A549 (cell line): ENCODE data around the gene PCSK6. TPM values are rescaled to one million over a fixed set of nuclear protein-coding genes. Genes with fewer than 3 reads are reported as not detected.

Source experiments
- ATAC-seq, 2 experiments: fragments of 200-7000 bp in 1 of 2; fragments of >200 bp in 1 of 2; cut with Nextera tagmentation in 1 of 2; cut with Tn5 transposase in 1 of 2; 3 replicates each; pipeline versions ENCODE4 v1.8.0 to v1.9.1; 2018 to 2020; ENCODE audit warnings: mild to moderate bottlenecking in 1 of 2, moderate library complexity in 1 of 2
- CTCF ChIA-PET: fragments of 300-600 bp; sonication (Branson Sonifier 250); formaldehyde crosslinking; extraction: SDS; loops from one replicate; lab custom pipeline; 2021; ENCODE audit warnings: antibody characterized with exemption, inconsistent platforms; lab: Yijun Ruan, JAX
- POLR2A ChIA-PET: fragments of 350-600 bp; formaldehyde crosslinking; extraction: SDS; loops from one replicate; lab custom pipeline; 2021; ENCODE audit warnings: antibody characterized with exemption, inconsistent platforms; lab: Yijun Ruan, JAX
- DNase-seq, 2 experiments: peaks; one replicate each; pipeline versions ENCODE4 v3.0.0 to v3.0.0-alpha.2; 2011 to 2016; ENCODE audit warnings: low read depth in 1 of 2, low spot score in 1 of 2
- FAIRE-seq: peaks from 2 replicates; lab custom pipeline; 2011; peaks lifted over from hg19 to GRCh38; lab: Jason Lieb, UNC
- H3K27ac ChIP-seq, 2 experiments: fragments of >200 bp; sonication (Bioruptor Twin); formaldehyde crosslinking; 3 replicates each; pipeline ENCODE4 v1.5.1; 2016 to 2017
- H3K4me1 ChIP-seq: fragments of >200 bp; sonication (Bioruptor Twin); formaldehyde crosslinking; 3 replicates; pipeline ENCODE4 v1.6.1; 2016
- H3K4me2 ChIP-seq: fragments of >200 bp; sonication (Bioruptor Twin); formaldehyde crosslinking; 3 replicates; pipeline ENCODE4 v1.6.1; 2016
- H3K4me3 ChIP-seq: fragments of >200 bp; sonication (Bioruptor Twin); formaldehyde crosslinking; 3 replicates; pipeline ENCODE4 v1.5.1; 2016
- H3K9me3 ChIP-seq: fragments of >200 bp; sonication (Bioruptor Twin); formaldehyde crosslinking; 3 replicates; pipeline ENCODE4 v1.6.1; 2016
- ATOH8 ChIP-seq: fragments of 250-450 bp; sonication (Bioruptor Pico); IDR thresholded peaks from 2 replicates; pipeline ENCODE4 v1.5.0; 2020; ENCODE audit warnings: low read depth, mild to moderate bottlenecking, moderate library complexity
- BCL3 ChIP-seq: fragments of >200 bp; sonication (Bioruptor Twin); formaldehyde crosslinking; IDR thresholded peaks from 3 replicates; pipeline ENCODE4 v1.6.1; 2016
- BHLHE40 ChIP-seq: IDR thresholded peaks from 2 replicates; pipeline ENCODE4 v1.6.1; 2012; ENCODE audit warnings: low read depth, low read length, inconsistent platforms
- E2F6 ChIP-seq: IDR thresholded peaks from 2 replicates; pipeline ENCODE4 v1.6.1; 2012; ENCODE audit warnings: low read depth, borderline replicate concordance
- EHF ChIP-seq: fragments of 250-450 bp; sonication (Bioruptor Pico); IDR thresholded peaks from 2 replicates; pipeline ENCODE4 v1.5.0; 2020; ENCODE audit warnings: mild to moderate bottlenecking
- ELK1 ChIP-seq: fragments of 150-350 bp; IDR thresholded peaks from 2 replicates; pipeline ENCODE4 v1.6.1; 2014; ENCODE audit warnings: low read depth, mild to moderate bottlenecking, low read length
- ESRRA ChIP-seq: fragments of 150-350 bp; IDR thresholded peaks from 2 replicates; pipeline ENCODE4 v1.6.1; 2014; ENCODE audit warnings: mild to moderate bottlenecking, low read length, borderline replicate concordance
- FOSB ChIP-seq: fragments of 250-450 bp; sonication (Bioruptor Pico); IDR thresholded peaks from 2 replicates; pipeline ENCODE4 v1.5.0; 2020; ENCODE audit warnings: mild to moderate bottlenecking, moderate library complexity
- FOSL2 ChIP-seq, 2 experiments: fragments of 450-650 bp in 1 of 2; fragments of >200 bp in 1 of 2; sonication (Bioruptor Twin) in 1 of 2; formaldehyde crosslinking; IDR thresholded peaks; 2 replicates each; pipeline versions ENCODE4 v1.5.0 to v1.6.1; 2016 to 2020; ENCODE audit warnings: mild to moderate bottlenecking in 1 of 2, moderate library complexity in 1 of 2
- FOXS1 ChIP-seq: fragments of 250-450 bp; sonication (Bioruptor Pico); IDR thresholded peaks from 2 replicates; pipeline ENCODE4 v1.5.0; 2020; ENCODE audit warnings: mild to moderate bottlenecking, moderate library complexity
- HES2 ChIP-seq: fragments of >200 bp; sonication (Bioruptor Twin); formaldehyde crosslinking; IDR thresholded peaks from 2 replicates; pipeline ENCODE4 v1.6.1; 2016
- HEYL ChIP-seq: fragments of 250-450 bp; sonication (Bioruptor Pico); IDR thresholded peaks from 2 replicates; pipeline ENCODE4 v1.8.0; 2021; ENCODE audit warnings: mild to moderate bottlenecking, moderate library complexity
- HOXB5 ChIP-seq: fragments of 250-450 bp; sonication (Bioruptor Pico); IDR thresholded peaks from 2 replicates; pipeline ENCODE4 v1.5.0; 2020; ENCODE audit warnings: mild to moderate bottlenecking, moderate library complexity
- JUNB ChIP-seq: fragments of >200 bp; sonication (Bioruptor Twin); formaldehyde crosslinking; IDR thresholded peaks from 2 replicates; pipeline ENCODE4 v1.6.1; 2016
- NPAS2 ChIP-seq: fragments of 250-450 bp; sonication (Bioruptor Pico); IDR thresholded peaks from 2 replicates; pipeline ENCODE4 v1.8.0; 2022; ENCODE audit warnings: mild to moderate bottlenecking, moderate library complexity, borderline replicate concordance
- PHF8 ChIP-seq: fragments of 200-600 bp; sonication (generic); IDR thresholded peaks from 2 replicates; pipeline ENCODE4 v1.6.1; 2016; ENCODE audit warnings: low read depth, mild to moderate bottlenecking, antibody characterized with exemption, moderate library complexity, borderline replicate concordance
- POLR2A ChIP-seq: IDR thresholded peaks from 2 replicates; pipeline ENCODE4 v1.6.1; 2012; ENCODE audit warnings: mild to moderate bottlenecking, low read length
- RARB ChIP-seq: fragments of 250-450 bp; sonication (Bioruptor Pico); IDR thresholded peaks from 2 replicates; pipeline ENCODE4 v1.8.0; 2021; ENCODE audit warnings: mild to moderate bottlenecking, moderate library complexity
- RCOR1 ChIP-seq: fragments of 150-350 bp; IDR thresholded peaks from 2 replicates; pipeline ENCODE4 v1.6.1; 2014; ENCODE audit warnings: antibody characterized with exemption, low read length, low read depth
- RNF2 ChIP-seq: fragments of 200-600 bp; sonication (generic); IDR thresholded peaks from 2 replicates; pipeline ENCODE4 v1.6.1; 2016; ENCODE audit warnings: low read depth, mild to moderate bottlenecking, antibody characterized with exemption, moderate library complexity, borderline replicate concordance
- SREBF2 ChIP-seq: fragments of 450-650 bp; IDR thresholded peaks from 2 replicates; pipeline ENCODE4 v1.6.1; 2014; ENCODE audit warnings: mild to moderate bottlenecking, moderate library complexity
- TFCP2L1 ChIP-seq: fragments of 250-450 bp; sonication (Bioruptor Pico); IDR thresholded peaks from 2 replicates; pipeline ENCODE4 v1.5.0; 2021; ENCODE audit warnings: mild to moderate bottlenecking
- USF2 ChIP-seq: fragments of 450-650 bp; IDR thresholded peaks from 2 replicates; pipeline ENCODE4 v1.6.1; 2014; ENCODE audit warnings: antibody characterized with exemption
- ZC3H11A ChIP-seq: fragments of 450-650 bp; IDR thresholded peaks from 2 replicates; pipeline ENCODE4 v1.6.1; 2014; ENCODE audit warnings: antibody characterized with exemption, mild to moderate bottlenecking
- ZFP36 ChIP-seq: fragments of 450-650 bp; IDR thresholded peaks from 2 replicates; pipeline ENCODE4 v1.6.1; 2014; ENCODE audit warnings: borderline replicate concordance; ENCODE audit not compliant: partially characterized antibody
- ZNF302 ChIP-seq: fragments of 250-450 bp; sonication (Bioruptor Pico); IDR thresholded peaks from 2 replicates; pipeline ENCODE4 v1.9.0; 2021; ENCODE audit warnings: inconsistent platforms, mild to moderate bottlenecking, moderate library complexity
- ZSCAN20 ChIP-seq: fragments of 250-450 bp; sonication (Bioruptor Pico); IDR thresholded peaks from 2 replicates; pipeline ENCODE4 v1.8.0; 2022; ENCODE audit warnings: mild to moderate bottlenecking, moderate library complexity
- WGBS: methylation state at CpG from one replicate; pipeline ENCODE4 v1.1.6; 2017; ENCODE audit errors: missing lambda C conversion rate; 5-methylcytosine and 5-hydroxymethylcytosine counted together
- polyA plus RNA-seq, 4 experiments: library from polyadenylated mRNA; depleted of rRNA in 3 of 4; stranded (reverse); fragments of >200 nt; fragmentation: RNase III in 1 of 4; extraction: RNeasy Plus Mini Kit Qiagen cat#74134 plus additional on column Dnase treatment in 1 of 4; gene quantifications; 2 replicates in 3 of 4; 3 replicates in 1 of 4; pipeline ENCODE4 v1.2.3, GENCODE V29; 2011 to 2017

The PCSK6 gene
- polyA plus RNA-seq, 2 of the 4 experiments (the other 2 are of a cell fraction), result 10.0 to 15.2 TPM

GRCh38 chr15:101346928-101347327 lies 142.6 kb downstream of the PCSK6 start:
- no peak overlapping the region for H3K4me3 ChIP-seq
- POLR2A ChIA-PET, result no interaction called here
- FAIRE-seq, result peak; percentile 28
- no peak overlapping the region for H3K4me2 ChIP-seq
- 86% methylated on average over 5 of the region's 5 CpGs for WGBS
- no peak for ATAC-seq
- no peak overlapping the region for H3K27ac ChIP-seq
- no peak for DNase-seq
- CTCF ChIA-PET, result interaction anchor here (1.3 kb wide), 1 partner anchor 295 kb away, joined by 4 read pairs; no protein-coding TSS in a partner anchor
- TF ChIP-seq ZFP36 (no peak), FOSL2 (IDR thresholded peaks at IDR 0.05) (no peak), FOSL2 (CRISPR knock-in tag; IDR thresholded peaks at IDR 0.05) (no peak), HOXB5 (CRISPR knock-in tag) (no peak), TFCP2L1 (CRISPR knock-in tag) (no peak), PHF8 (no peak), RNF2 (no peak), SREBF2 (no peak), ZSCAN20 (no peak), RCOR1 (no peak), FOXS1 (CRISPR knock-in tag) (no peak), ATOH8 (no peak), ESRRA (no peak), USF2 (no peak)
- H3K4me1 ChIP-seq, result peaks cover 14% of the 10 kb centered on the region
- no peaks in the 10 kb centered on the region for H3K9me3 ChIP-seq

- DNase-seq (no peak), ATAC-seq (no peak), FAIRE-seq (peak; percentile 67)
- Histone ChIP-seq H3K4me3 (no peak overlapping the region), H3K9me3 (no peaks in the 10 kb centered on the region), H3K27ac (no peak overlapping the region), H3K4me2 (no peak overlapping the region), H3K4me1 (no peaks in the 10 kb centered on the region)
- ChIA-PET CTCF (interaction anchor here (0.9 to 1.3 kb wide), 2 partner anchors 17 to 24 kb away, joined by 3 read pairs; no protein-coding TSS in a partner anchor), POLR2A (no interaction called here)
- TF ChIP-seq ZNF302, result no peak
- TF ChIP-seq FOSL2 (IDR thresholded peaks at IDR 0.05), result no peak
- TF ChIP-seq FOSL2 (CRISPR knock-in tag; IDR thresholded peaks at IDR 0.05), result no peak
- TF ChIP-seq EHF, result no peak
- no peak for TF ChIP-seq ATOH8
- TF ChIP-seq USF2, result no peak
- TF ChIP-seq ZC3H11A, result no peak
- TF ChIP-seq HES2, result no peak
- TF ChIP-seq RCOR1, result no peak
- TF ChIP-seq JUNB, result no peak
- no peak for TF ChIP-seq ELK1
- TF ChIP-seq E2F6, result no peak
- no peak for TF ChIP-seq NPAS2
- no peak for TF ChIP-seq RARB (CRISPR knock-in tag)
- TF ChIP-seq HEYL (CRISPR knock-in tag), result no peak
- TF ChIP-seq POLR2A, result no peak
- no peak for TF ChIP-seq FOSB (CRISPR knock-in tag)
- TF ChIP-seq BCL3, result no peak
- no peak for TF ChIP-seq BHLHE40
These were observed 147.5 kb downstream of the PCSK6 start for GRCh38 chr15:101342056-101342455.
